Neuron (in vitro differentiated cells): ENCODE data around the gene FCHSD2.
"Not testable (repeated sequence)": the region's sequence is repeated elsewhere in the genome, so short reads cannot be mapped to it uniquely, and the experiment has no call there.

ENCODE experiments used
- H2AFZ ChIP-seq: one replicate; pipeline ENCODE4 v1.6.1; 2013; ENCODE audit warnings: low read depth, mild to moderate bottlenecking, inconsistent platforms, low read length, moderate library complexity
- H3K27me3 ChIP-seq: one replicate; pipeline ENCODE4 v1.6.1; 2013; ENCODE audit warnings: low read length; ENCODE audit not compliant: insufficient read depth
- H3K36me3 ChIP-seq: one replicate; pipeline ENCODE4 v1.6.1; 2013; ENCODE audit warnings: low read length; ENCODE audit not compliant: insufficient read depth
- H3K4me1 ChIP-seq: one replicate; pipeline ENCODE4 v1.6.1; 2013; ENCODE audit warnings: low read length; ENCODE audit not compliant: insufficient read depth
- H3K4me3 ChIP-seq: 2 replicates; pipeline ENCODE4 v1.5.1; 2013; ENCODE audit warnings: mild to moderate bottlenecking, low read length, moderate library complexity
- H3K9me3 ChIP-seq: one replicate; pipeline ENCODE4 v1.6.1; 2013; ENCODE audit warnings: low read length

The FCHSD2 gene

GRCh38 chr11:73074319-73074718, 67.8 kb downstream of the FCHSD2 start:
- H3K4me3 ChIP-seq, result no peak overlapping the region
- H3K36me3 ChIP-seq, result peaks cover 3% of the 10 kb centered on the region
- peaks cover 6% of the 10 kb centered on the region for H3K9me3 ChIP-seq
- no peaks in the 10 kb centered on the region for H3K27me3 ChIP-seq
- H2AFZ ChIP-seq, result no peak overlapping the region
- H3K4me1 ChIP-seq, result no peaks in the 10 kb centered on the region

DNA sequence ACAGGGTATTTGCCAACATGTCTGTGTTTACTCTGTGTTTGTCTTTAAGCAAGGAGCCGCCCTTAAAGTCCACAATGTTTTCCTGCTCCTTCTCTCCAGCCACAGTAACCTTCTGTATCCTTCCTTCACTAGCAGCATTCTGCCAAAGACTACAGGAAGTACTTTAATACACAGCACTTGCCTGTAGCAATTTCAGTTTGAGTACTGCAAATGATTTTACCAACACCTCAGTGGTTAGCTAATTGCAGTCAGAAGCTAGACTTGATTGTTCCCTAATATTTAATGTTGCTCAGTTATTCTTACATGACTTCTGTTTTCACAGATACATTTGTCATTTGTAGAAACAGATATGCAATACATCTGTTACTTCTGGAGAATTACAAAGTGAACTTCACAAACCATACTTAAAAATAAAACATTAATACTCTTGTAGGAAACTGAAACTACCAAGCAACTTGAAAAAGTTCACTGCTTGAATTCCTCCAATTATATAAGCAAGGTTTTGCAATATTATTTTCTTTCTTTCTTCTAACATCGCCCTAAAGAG, 69.1 kb downstream of the FCHSD2 start:
- H2AFZ ChIP-seq, result no peak overlapping the region
- peaks cover 2% of the 10 kb centered on the region for H3K9me3 ChIP-seq
- H3K36me3 ChIP-seq, result no peaks in the 10 kb centered on the region
- H3K4me1 ChIP-seq, result no peaks in the 10 kb centered on the region
- no peaks in the 10 kb centered on the region for H3K27me3 ChIP-seq
- no peak overlapping the region for H3K4me3 ChIP-seq

GRCh38 chr11:73070653-73071052, 71.5 kb downstream of the FCHSD2 start:
- H3K9me3 ChIP-seq, result no peaks in the 10 kb centered on the region
- no peaks in the 10 kb centered on the region for H3K27me3 ChIP-seq
- no peak overlapping the region for H2AFZ ChIP-seq
- no peaks in the 10 kb centered on the region for H3K4me1 ChIP-seq
- no peaks in the 10 kb centered on the region for H3K36me3 ChIP-seq
- H3K4me3 ChIP-seq, result no peak overlapping the region

DNA sequence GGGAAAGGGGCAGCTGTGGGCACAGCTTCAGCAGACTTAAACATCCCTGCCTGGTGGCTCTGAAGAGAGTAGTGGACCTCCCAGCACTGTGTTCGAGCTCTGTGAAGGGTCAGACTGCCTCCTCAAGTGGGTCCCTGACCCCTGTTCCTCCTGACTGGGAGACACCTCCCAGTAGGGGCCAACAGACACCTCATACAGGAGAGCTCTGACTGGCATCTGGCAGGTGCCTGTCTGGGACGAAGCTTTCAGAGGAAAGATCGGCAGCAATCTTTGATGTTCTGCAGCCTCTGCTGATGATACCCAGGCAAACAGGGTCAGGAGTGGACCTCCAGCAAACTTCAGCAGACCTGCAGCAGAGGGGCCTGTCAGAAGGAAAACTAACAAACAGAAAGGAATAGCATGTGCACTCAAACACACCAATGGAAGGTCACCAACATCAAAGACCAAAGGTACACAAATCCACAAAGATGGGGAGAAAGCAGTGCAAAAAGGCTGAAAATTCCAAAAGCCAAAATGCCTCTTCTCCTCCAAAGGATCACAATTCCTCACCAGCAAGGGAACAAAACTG, 80.2 kb downstream of the FCHSD2 start:
- not testable (repeated sequence) for H3K4me3 ChIP-seq, H3K9me3 ChIP-seq, H3K4me1 ChIP-seq, H3K36me3 ChIP-seq, H2AFZ ChIP-seq, H3K27me3 ChIP-seq

- H3K9me3 ChIP-seq, result not testable (repeated sequence)
These were observed 80.7 kb downstream of the FCHSD2 start for GRCh38 chr11:73061434-73061833.

GRCh38 chr11:73059915-73060314, 82.2 kb downstream of the FCHSD2 start:
- no peaks in the 10 kb centered on the region for H3K4me1 ChIP-seq
- H3K4me3 ChIP-seq, result no peak overlapping the region
- H3K36me3 ChIP-seq, result no peaks in the 10 kb centered on the region
- no peaks in the 10 kb centered on the region for H3K9me3 ChIP-seq
- no peaks in the 10 kb centered on the region for H3K27me3 ChIP-seq
- no peak overlapping the region for H2AFZ ChIP-seq

More at GRCh38 chr11:73061434-73061833, 80.7 kb downstream of the FCHSD2 start:
- not testable (repeated sequence) for H3K27me3 ChIP-seq, H2AFZ ChIP-seq, H3K36me3 ChIP-seq, H3K4me3 ChIP-seq, H3K4me1 ChIP-seq

DNA sequence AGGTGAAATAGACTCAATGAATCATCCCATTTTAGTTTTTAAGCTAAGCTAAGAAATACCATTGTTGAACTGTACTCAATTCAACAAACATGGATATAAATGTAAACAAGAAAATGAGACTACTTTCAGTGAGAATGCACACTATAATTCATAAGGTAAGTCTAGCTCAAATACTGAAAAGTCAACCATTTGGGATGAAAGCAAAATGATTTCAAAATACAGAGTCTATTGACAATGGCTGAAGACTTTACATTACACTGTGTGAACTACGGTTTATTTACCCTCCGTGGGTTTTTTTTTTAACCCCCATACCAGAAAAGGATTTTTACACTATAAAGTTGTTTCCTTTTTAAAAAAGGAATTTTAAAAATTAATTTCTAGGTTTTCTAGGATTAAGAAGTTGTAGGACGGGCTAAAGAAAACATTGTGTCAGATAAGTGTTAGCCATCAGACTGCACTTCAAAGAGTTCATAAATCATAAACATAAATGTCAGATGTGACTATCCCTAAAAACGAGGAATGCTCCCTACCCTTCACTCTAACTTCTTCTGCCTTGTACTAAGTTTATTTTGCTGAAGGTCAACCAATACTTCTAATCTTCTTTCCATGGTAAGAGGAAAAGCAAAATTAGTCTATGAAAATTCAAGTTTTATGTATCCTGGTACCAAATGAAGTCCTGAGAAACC, 83.0 kb downstream of the FCHSD2 start:
- Histone ChIP-seq H3K4me3 (no peak overlapping the region), H3K4me1 (no peaks in the 10 kb centered on the region), H3K9me3 (no peaks in the 10 kb centered on the region), H2AFZ (no peak overlapping the region), H3K36me3 (no peaks in the 10 kb centered on the region), H3K27me3 (no peaks in the 10 kb centered on the region)

DNA sequence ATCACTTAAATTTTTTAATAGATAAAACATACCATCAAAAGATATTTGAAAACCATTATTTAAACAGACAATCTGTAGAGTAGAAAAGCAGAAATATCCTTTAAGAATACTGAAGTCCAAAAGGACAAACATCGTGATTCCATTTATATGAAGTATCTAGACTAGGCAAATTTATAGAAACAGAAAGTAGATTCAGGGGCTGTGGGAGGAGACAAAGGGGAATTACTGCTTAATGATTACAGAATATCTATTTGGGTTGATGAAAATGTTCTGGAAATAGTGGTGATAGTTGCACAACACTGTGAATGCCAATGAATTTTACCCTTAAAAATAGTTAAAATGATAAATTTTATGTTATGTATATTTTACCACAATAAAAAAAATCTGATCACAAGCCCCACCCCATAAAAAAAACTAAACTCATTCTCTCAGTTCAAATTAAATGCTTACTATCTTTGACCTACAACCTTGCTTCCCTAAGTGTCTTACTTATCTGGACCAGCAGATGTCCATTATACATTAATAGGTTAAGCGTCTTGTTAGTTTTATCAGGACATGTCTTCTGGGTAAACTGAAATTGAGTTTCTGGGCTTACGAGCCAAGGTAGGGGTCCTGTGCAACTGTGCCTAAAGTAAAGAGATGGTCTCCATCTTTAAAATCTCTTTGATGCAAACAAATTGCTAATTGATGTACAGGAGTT, 86.3 kb downstream of the FCHSD2 start:
- Histone ChIP-seq H2AFZ (no peak overlapping the region), H3K27me3 (no peaks in the 10 kb centered on the region), H3K9me3 (no peaks in the 10 kb centered on the region), H3K4me1 (no peaks in the 10 kb centered on the region), H3K4me3 (no peak overlapping the region), H3K36me3 (no peaks in the 10 kb centered on the region)

GRCh38 chr11:73055002-73055401, 87.1 kb downstream of the FCHSD2 start:
- Histone ChIP-seq H3K4me1 (no peaks in the 10 kb centered on the region), H3K4me3 (no peak overlapping the region), H3K27me3 (no peaks in the 10 kb centered on the region), H3K36me3 (no peaks in the 10 kb centered on the region), H2AFZ (no peak overlapping the region), H3K9me3 (no peaks in the 10 kb centered on the region)

GRCh38 chr11:73053964-73054363, 88.2 kb downstream of the FCHSD2 start:
- Histone ChIP-seq H2AFZ (no peak overlapping the region), H3K9me3 (no peaks in the 10 kb centered on the region), H3K4me1 (no peaks in the 10 kb centered on the region), H3K4me3 (no peak overlapping the region), H3K27me3 (no peaks in the 10 kb centered on the region), H3K36me3 (no peaks in the 10 kb centered on the region)

GRCh38 chr11:73048446-73048845, 93.7 kb downstream of the FCHSD2 start:
- Histone ChIP-seq H2AFZ (no peak overlapping the region), H3K4me3 (no peak overlapping the region), H3K4me1 (no peaks in the 10 kb centered on the region), H3K9me3 (no peaks in the 10 kb centered on the region), H3K27me3 (no peaks in the 10 kb centered on the region), H3K36me3 (no peaks in the 10 kb centered on the region)

- no peak overlapping the region for H3K4me3 ChIP-seq
- H3K27me3 ChIP-seq, result no peaks in the 10 kb centered on the region
These were observed 94.2 kb downstream of the FCHSD2 start for GRCh38 chr11:73047773-73048371.

DNA sequence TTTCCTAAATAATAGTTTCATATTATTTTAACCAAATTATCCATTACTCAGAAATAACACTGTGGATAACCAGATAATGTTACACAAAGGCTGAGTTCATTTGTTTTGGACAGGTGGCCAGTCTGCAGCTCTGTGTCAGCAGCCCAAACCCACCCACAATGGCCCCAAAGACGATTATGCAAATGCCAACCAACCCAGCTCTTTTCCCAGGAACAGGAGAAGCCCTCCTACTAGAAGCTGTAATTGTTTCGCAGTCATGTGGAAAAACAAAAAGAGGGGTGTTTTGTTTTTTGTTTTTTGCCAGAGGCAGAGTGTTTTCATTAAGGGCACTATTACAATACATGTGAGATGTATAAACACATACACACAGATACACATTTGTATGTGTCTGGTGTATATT, 102.1 kb downstream of the FCHSD2 start:
- H3K36me3 ChIP-seq, result peaks cover 5% of the 10 kb centered on the region
- no peaks in the 10 kb centered on the region for H3K9me3 ChIP-seq
- no peaks in the 10 kb centered on the region for H3K27me3 ChIP-seq
- H2AFZ ChIP-seq, result no peak overlapping the region
- H3K4me3 ChIP-seq, result no peak overlapping the region
- peaks cover 4% of the 10 kb centered on the region for H3K4me1 ChIP-seq

More at GRCh38 chr11:73047773-73048371, 94.2 kb downstream of the FCHSD2 start:
- Histone ChIP-seq H3K36me3 (no peaks in the 10 kb centered on the region), H2AFZ (no peak overlapping the region), H3K9me3 (no peaks in the 10 kb centered on the region), H3K4me1 (no peaks in the 10 kb centered on the region)
